HG02759 (cell line): ENCODE data around the gene TEAD2.
"Not testable (repeated sequence)": the region's sequence is repeated elsewhere in the genome, so short reads cannot be mapped to it uniquely, and the experiment has no call there.

Experiments
- ATAC-seq: cut with Tn5 transposase; IDR thresholded peaks from one replicate; pipeline ENCODE4 v1.9.1; 2021; ENCODE audit warnings: mild to moderate bottlenecking, moderate library complexity; ENCODE audit not compliant: unreplicated experiment

The TEAD2 gene

GRCh38 chr19:49333811-49334288 is 28.4 kb downstream of the TEAD2 start:
- ATAC-seq: peak; percentile 62

DNA sequence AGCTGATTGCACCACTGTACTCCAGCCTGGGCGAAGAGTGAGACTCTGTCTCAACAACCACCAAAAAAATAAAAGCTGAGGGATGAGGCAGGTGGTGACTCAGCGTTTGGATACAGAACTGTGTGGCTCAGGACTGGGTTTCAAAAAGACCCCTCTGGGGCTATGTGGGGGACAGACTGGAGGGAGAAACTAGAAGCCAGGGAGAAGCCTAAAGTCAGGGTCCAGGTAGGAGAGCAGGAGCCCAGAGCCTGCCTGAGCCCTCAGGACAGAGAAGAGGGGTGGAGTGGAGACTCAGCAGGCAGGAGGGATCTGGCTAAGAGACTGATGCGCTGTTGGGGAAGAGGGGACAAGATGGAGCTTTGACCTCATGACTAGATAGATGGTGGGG is 28.8 kb downstream of the TEAD2 start:
- ATAC-seq: no peak

DNA sequence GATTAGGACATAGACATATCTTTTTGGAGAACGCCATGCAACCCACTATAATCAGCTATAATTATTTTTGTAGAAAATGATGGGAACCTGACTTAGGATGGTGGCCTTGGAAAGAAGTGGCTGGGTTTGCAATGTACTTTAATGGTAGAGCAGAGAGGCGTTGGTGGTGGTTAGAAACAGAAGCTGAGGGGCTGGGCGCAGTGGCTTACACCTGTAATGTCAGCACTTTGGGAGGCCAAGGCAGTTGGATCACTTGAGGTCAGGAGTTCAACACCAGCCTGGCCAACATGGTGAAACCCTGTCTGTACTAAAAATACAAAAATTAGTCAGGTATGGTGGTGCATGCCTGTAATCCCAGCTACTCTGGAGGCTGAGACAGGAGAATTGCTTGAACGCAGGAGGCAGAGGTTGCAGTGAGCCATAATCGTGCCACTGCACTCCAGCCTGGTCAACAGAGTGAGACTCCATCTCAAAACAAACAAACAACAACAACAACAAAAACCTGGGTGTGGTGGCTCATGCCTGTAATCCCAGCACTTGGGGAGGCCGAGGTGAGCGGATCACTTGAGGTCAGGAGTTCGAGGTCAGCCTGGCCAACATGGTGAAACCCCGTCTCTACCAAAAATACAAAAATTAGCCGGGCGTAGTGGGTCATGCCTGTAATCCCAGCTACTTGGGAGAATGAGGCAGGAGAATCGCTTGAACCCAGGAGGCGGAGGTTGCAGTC is 29.4 kb downstream of the TEAD2 start:
- not testable (repeated sequence) for ATAC-seq

DNA sequence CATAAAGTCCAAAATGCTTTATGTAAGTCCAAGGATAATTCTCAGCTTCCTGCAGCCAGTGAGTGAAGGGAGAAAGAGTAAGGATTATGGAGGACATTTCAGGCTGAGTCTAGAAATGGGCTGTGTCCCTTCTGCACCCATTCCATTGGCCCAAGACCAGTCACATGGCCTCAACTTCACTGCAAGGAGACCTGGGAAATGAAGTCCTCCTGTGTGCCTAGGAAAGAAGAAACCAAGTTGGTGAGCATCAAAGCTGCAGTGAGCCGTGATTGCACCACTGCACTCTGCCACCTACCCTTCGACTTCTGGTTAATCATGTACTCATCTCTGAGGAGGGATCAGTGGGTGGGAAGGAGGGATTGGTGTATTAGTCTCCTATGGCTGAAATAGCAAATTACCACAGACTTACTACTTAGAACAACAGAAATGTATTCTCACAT is 30.6 kb downstream of the TEAD2 start:
- ATAC-seq: no peak

DNA sequence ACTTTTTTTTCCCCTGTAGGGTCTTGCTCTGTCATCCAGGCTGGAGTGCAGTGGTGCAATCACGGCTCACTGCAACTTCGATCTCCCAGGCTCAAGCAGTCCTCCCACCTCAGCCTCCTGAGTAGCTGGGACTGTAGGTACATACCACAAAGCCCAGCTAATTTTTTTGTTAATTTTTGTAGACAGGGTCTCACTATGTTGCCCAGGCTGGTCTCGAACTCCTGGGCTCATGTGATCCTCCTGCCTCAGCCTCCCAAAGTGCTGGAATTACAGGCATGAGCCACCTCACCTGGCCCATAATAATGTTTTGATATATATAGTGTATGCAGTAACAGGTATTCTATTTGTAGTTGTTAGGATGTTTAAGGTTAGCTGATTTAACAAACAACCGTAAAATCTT is 31.0 kb downstream of the TEAD2 start:
- ATAC-seq: not testable (repeated sequence)

DNA sequence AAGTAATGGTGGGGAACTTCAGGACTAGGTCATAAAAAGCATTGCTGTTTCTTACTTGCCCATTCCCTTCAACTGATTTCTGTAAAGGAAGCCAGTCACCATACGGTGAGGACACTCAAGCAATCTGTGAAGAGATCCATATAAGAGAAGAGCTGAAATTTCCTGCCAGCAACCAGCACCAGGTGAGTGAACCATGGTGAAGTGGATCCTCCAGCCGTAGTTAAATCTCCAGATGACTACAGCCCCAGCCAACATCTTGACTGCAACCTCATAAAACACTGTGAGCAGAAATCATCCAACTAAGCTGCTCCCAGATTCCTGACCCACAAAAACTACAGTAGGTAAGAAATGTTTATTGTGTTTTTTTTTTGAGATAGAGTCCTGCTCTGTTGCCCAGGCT is 33.5 kb downstream of the TEAD2 start:
- ATAC-seq: no peak

GRCh38 chr19:49327878-49328544 is 34.2 kb downstream of the TEAD2 start:
- no peak for ATAC-seq

GRCh38 chr19:49326165-49326704 is 36.0 kb downstream of the TEAD2 start:
- no peak for ATAC-seq

DNA sequence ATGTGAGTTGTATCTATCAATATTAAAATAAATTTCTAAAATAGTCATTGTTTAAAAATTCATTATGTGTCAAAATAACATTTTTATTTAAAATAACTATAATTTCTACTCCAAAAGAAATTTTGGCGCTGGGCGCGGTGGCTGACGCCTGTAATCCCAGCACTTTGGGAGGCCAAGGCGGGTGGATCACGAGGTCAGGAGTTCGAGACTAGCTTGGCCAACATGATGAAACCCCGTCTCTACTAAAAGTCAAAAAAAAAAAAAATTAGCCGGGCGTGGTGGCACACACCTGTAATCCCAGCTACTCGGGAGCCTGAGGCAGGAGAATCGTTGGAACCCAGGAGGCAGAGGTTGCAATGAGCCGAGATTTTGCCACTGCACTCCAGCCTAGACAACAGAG is 36.5 kb downstream of the TEAD2 start:
- not testable (repeated sequence) for ATAC-seq

DNA sequence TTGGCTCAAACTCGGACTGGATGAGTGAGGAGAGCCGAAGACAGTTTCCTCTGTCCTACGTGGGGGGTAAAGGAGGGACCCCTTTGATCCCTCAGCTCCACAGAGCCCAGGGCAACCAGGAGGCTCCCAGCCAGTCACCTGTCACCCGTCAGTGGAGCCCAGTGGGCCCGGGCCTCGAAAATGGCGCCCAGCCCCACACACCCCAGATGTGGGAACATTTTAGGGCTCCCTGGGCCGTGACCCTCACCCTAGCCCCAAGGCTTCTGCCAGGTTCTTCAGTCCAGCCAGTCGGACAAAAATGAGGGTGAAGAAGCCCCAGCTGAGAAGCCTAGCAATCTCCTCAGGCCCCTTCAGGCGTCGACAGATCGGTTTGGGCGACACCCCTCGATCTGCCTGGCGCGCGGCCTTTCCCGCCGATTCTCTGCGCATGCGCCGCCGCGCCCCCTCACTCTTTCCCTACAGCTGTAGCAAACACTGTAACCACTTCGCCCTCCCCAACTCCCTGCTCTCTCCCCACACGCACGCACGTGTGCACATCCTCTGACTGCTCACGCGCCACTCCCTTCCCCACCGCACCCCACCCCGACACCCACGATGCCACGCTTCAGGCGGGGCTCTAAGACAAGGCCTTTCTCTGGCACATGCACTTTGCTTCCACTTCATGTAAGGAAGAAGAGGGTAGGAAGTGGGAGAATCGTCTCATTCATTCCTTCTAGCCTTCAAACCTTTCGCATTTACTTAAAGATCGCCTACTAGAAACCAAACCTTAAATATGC is 37.2 kb downstream of the TEAD2 start, which contains the start of gene SLC6A16:
SLC6A16 (minus strand) TSS at position 391 of the 776 bp plus-strand sequence. CDS start 13,844 bp downstream, outside the sequence.
- no peak for ATAC-seq

DNA sequence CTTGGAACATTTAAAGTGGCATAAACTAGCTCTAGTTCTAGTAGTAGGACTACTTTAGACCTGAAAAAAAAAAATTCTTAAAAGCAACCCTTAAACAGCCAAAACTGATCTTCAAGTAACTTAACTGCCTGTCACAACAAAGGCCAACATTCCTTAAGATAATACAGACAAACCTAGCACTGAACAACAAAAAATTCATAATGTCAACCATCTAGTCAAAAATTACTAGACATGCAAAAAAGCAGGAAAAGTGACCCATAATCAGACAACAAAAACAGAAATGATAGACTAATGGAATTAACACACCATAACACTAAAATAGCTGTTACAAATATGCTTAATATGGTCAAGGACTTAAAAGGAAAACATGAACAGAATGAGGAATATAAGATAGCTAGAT is 43.9 kb downstream of the TEAD2 start:
- ATAC-seq: no peak

GRCh38 chr19:49316284-49316683 is 45.9 kb downstream of the TEAD2 start:
- ATAC-seq: no peak

DNA sequence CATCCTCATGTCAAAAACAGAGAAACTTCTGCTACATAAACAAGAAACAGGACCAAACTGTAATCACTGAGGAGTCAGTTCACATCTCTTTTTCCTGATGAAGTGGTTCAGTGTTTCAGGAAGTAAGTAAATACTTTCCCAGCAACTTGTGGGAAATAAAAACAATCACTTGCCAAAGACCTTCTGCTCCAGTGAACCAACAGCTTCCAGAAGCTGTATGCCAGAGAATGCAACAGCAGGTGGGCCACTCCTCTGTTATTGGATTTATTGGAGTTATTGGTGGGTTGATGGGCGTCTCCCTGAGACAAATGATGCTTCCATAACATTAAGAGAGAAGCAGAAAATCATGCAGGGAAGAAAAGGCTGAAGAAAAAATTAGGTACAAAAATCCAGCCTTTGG is 47.1 kb downstream of the TEAD2 start:
- ATAC-seq: no peak

- no peak for ATAC-seq
These were observed 53.1 kb downstream of the TEAD2 start for GRCh38 chr19:49309087-49309486.

GRCh38 chr19:49306734-49307133 is 55.5 kb downstream of the TEAD2 start:
- ATAC-seq: not testable (repeated sequence)

- ATAC-seq: no peak
These were observed 60.4 kb downstream of the TEAD2 start for GRCh38 chr19:49301866-49302252.

- ATAC-seq: peak; percentile 68
These were observed 60.9 kb downstream of the TEAD2 start for GRCh38 chr19:49301165-49301865.

DNA sequence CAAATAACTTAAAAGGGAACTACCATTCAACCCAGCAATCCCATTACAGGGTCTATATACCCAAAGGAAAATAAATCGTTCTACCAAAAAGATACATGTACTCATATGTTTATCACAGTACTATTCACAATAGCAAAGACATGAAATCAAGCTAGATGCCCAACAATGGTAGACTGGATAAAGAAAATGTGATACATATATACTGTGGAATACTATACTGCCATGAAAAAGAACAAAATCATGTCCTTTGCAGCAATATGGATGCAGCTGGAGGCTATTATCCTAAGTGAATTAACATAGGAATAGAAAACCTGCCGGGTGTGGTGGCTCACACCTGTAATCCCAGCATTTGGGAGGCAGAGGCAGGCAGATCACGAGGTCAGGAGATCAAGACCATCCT is 63.6 kb downstream of the TEAD2 start:
- not testable (repeated sequence) for ATAC-seq

DNA sequence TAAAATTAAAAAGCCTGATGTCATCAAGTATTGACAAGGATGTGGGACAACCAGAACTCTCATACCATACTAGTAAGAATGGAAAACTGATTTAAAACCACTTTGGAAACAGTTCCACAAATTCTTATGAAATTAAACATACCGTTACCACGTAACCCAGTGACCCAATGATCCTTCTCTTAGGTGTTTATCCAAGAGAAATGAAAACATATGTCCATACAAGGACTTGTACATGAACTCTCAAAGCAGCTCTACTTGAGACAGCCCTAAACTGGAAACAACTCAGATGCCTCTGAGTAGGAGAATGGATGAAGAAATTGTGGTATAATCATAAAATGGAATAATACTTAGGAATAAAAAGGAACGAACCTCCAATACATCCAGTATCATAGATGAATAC is 64.8 kb downstream of the TEAD2 start:
- no peak for ATAC-seq

GRCh38 chr19:49295208-49295880 is 66.9 kb downstream of the TEAD2 start:
- ATAC-seq: no peak
